Measurements from ENCODE around the gene ALDH1A3.
A peak's percentile ranks its signal among the peaks of the same experiment; 100 is the strongest.

The ALDH1A3 gene

DNA sequence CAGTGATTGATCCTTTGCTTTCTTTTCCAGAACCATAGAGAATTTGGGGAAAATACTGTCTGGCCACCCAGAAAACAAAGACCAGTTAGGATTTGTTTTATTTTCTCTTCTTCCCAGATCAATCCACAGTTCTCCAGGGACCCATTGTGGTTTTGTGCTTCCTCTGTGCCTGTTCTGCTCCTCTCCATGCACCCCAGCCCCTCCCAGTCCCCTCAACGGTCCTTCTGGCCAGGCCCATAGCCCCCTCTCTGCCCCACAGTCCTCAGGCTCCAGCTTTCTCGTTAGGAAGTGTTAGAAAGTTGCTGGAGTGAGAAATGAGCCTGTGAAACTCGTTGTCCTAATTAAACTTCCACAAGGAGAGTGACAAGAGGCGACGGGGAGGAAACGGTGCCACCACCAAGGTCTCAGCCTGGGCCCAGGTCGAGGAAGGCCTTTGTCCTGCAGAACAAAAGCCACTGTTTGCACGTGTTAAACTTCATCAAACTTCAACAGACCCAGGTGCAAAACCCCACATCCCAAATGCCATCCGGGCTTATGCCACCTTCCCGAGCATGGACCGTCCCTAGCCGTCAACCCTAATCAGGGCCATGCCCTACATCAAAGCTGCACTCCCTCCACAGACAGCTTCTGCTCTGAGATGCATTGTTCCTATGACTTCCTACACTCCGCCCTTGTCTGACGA, 18.7 kb upstream of the ALDH1A3 start:
- no peak for ATAC-seq
- TF ChIP-seq ARNTL (CRISPR knock-in tag; IDR thresholded peaks at IDR 0.05; ENCODE audit: borderline replicate concordance, low read depth) = no peak
- no peak for TF ChIP-seq GLIS3 (CRISPR knock-in tag; IDR thresholded peaks at IDR 0.05)
- TF ChIP-seq, protein P1, sequence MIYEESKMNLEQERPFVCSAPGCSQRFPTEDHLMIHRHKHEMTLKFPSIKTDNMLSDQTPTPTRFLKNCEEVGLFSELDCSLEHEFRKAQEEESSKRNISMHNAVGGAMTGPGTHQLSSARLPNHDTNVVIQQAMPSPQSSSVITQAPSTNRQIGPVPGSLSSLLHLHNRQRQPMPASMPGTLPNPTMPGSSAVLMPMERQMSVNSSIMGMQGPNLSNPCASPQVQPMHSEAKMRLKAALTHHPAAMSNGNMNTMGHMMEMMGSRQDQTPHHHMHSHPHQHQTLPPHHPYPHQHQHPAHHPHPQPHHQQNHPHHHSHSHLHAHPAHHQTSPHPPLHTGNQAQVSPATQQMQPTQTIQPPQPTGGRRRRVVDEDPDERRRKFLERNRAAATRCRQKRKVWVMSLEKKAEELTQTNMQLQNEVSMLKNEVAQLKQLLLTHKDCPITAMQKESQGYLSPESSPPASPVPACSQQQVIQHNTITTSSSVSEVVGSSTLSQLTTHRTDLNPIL (CRISPR knock-in tag; IDR thresholded peaks at IDR 0.05; ENCODE audit: low read depth) = no peak
- TF ChIP-seq RARB (CRISPR knock-in tag; IDR thresholded peaks at IDR 0.05) = no peak

DNA sequence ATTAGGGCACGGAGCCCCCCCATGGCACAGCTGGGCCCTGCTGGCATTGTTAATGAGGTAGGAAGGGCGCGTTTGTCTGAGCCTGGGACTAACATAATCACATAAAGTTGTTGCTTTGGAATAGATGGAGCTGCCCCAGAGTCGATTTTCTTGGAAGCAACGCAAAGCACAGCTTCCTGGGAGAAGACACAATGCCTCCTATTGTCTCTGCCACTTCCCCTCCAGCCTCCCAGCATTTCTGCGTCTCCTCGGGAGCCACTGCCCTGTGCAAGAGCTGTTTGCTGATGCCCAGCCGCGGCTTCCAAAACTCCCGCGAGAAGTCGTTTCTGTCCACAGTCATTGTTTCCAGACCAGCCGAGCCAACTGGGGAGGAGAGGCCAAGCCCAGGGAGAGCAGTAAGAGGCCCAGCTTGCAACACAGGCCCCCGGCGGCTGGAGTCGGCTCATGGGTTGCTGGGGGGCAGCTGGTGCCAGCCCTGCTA, 18.1 kb upstream of the ALDH1A3 start:
- TF ChIP-seq TOX (CRISPR knock-in tag; IDR thresholded peaks at IDR 0.05; ENCODE audit: borderline replicate concordance) = no peak
- TF ChIP-seq ZNF565 (CRISPR knock-in tag; conservative IDR thresholded peaks at IDR 0.05; ENCODE audit: low read depth) = no peak
- no peak for TF ChIP-seq GLIS3 (CRISPR knock-in tag; IDR thresholded peaks at IDR 0.05)
- TF ChIP-seq BACH2 (CRISPR knock-in tag; IDR thresholded peaks at IDR 0.05; ENCODE audit: borderline replicate concordance) = no peak
- no peak for TF ChIP-seq ZC3H10 (CRISPR knock-in tag; IDR thresholded peaks at IDR 0.05)
- TF ChIP-seq CSDC2 (CRISPR knock-in tag; IDR thresholded peaks at IDR 0.05) = no peak
- no peak for TF ChIP-seq SNAI2 (CRISPR knock-in tag; IDR thresholded peaks at IDR 0.05)
- no peak for TF ChIP-seq ISL1 (CRISPR knock-in tag; IDR thresholded peaks at IDR 0.05)
- no peak for TF ChIP-seq TCF4 (CRISPR knock-in tag; IDR thresholded peaks at IDR 0.05; ENCODE audit: borderline replicate concordance)
- TF ChIP-seq, protein P2, sequence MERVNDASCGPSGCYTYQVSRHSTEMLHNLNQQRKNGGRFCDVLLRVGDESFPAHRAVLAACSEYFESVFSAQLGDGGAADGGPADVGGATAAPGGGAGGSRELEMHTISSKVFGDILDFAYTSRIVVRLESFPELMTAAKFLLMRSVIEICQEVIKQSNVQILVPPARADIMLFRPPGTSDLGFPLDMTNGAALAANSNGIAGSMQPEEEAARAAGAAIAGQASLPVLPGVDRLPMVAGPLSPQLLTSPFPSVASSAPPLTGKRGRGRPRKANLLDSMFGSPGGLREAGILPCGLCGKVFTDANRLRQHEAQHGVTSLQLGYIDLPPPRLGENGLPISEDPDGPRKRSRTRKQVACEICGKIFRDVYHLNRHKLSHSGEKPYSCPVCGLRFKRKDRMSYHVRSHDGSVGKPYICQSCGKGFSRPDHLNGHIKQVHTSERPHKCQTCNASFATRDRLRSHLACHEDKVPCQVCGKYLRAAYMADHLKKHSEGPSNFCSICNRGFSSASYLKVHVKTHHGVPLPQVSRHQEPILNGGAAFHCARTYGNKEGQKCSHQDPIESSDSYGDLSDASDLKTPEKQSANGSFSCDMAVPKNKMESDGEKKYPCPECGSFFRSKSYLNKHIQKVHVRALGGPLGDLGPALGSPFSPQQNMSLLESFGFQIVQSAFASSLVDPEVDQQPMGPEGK (CRISPR knock-in tag; IDR thresholded peaks at IDR 0.05; ENCODE audit: borderline replicate concordance) = no peak
- ATAC-seq = no peak

DNA sequence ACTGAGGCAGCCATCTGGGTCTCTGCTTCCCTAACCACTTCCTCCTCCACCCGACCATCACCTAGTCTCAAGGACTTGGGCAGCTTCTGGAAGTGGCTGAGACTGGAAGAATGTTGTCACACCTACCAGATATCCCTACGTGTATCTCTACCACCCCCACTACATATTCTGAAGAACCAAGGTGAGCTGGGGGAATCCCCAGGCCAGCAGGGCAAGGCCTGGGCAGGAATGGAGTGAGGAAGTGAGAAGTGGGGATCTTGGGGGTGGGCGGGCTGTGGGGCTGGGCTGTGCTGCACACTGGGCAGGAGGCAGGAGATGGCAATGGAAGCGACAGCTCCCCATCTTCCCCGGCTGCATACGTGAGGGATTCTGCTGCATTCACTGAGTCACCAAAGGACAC, 17.5 kb upstream of the ALDH1A3 start:
- no peak for ATAC-seq
- TF ChIP-seq TCF4 (CRISPR knock-in tag; IDR thresholded peaks at IDR 0.05; ENCODE audit: borderline replicate concordance) (no peak), ZNF8 (CRISPR knock-in tag; IDR thresholded peaks at IDR 0.05) (no peak), ESRRG (CRISPR knock-in tag; IDR thresholded peaks at IDR 0.05) (no peak), PPARA (CRISPR knock-in tag; IDR thresholded peaks at IDR 0.05; ENCODE audit: borderline replicate concordance) (no peak), ZNF565 (CRISPR knock-in tag; conservative IDR thresholded peaks at IDR 0.05; ENCODE audit: low read depth) (no peak), GLIS3 (CRISPR knock-in tag; IDR thresholded peaks at IDR 0.05) (no peak), SNAI2 (CRISPR knock-in tag; IDR thresholded peaks at IDR 0.05) (no peak), CSDC2 (CRISPR knock-in tag; IDR thresholded peaks at IDR 0.05) (no peak), OSR1 (CRISPR knock-in tag; IDR thresholded peaks at IDR 0.05) (no peak)
- TF ChIP-seq, protein P3, sequence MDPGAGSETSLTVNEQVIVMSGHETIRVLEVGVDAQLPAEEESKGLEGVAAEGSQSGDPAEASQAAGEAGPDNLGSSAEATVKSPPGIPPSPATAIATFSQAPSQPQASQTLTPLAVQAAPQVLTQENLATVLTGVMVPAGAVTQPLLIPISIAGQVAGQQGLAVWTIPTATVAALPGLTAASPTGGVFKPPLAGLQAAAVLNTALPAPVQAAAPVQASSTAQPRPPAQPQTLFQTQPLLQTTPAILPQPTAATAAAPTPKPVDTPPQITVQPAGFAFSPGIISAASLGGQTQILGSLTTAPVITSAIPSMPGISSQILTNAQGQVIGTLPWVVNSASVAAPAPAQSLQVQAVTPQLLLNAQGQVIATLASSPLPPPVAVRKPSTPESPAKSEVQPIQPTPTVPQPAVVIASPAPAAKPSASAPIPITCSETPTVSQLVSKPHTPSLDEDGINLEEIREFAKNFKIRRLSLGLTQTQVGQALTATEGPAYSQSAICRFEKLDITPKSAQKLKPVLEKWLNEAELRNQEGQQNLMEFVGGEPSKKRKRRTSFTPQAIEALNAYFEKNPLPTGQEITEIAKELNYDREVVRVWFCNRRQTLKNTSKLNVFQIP (CRISPR knock-in tag; IDR thresholded peaks at IDR 0.05; ENCODE audit: borderline replicate concordance, low read depth) = no peak

DNA sequence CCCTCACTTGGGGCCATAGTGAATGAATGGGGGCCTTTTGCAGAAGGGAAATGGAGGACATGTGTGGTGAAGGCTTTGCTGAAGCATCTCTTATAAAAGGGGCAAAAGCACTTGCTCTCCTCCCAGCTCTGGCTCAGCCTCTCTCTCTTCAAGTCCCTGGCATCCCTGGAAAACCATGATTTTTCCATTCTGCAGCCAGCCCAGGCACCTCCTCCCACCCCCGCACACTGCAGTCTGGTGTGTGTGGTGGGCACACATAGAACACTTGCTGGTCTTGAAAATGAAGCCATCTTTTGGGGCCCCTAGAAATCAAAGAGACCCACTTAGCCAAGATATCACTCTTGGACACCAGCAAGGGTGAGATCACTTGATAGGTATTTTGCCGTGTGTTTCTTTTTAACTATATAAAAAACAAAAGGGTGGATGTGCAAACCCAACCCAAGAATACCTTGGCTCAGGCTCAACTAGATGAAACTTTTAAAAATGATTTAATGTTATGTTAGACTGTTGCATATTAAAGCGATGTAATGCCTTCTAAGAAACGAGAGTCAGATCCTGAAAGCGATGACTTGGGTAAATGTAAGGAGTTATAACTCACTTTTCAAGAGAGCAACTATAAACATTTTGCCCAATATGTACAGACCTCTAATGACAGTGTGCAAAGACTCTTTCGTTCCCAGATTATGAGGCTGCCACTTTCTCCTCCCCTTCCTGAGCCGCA, 16.4 kb upstream of the ALDH1A3 start:
- peak; percentile 26 for ATAC-seq
- TF ChIP-seq, protein P4, sequence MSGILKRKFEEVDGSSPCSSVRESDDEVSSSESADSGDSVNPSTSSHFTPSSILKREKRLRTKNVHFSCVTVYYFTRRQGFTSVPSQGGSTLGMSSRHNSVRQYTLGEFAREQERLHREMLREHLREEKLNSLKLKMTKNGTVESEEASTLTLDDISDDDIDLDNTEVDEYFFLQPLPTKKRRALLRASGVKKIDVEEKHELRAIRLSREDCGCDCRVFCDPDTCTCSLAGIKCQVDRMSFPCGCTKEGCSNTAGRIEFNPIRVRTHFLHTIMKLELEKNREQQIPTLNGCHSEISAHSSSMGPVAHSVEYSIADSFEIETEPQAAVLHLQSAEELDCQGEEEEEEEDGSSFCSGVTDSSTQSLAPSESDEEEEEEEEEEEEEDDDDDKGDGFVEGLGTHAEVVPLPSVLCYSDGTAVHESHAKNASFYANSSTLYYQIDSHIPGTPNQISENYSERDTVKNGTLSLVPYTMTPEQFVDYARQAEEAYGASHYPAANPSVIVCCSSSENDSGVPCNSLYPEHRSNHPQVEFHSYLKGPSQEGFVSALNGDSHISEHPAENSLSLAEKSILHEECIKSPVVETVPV (CRISPR knock-in tag; IDR thresholded peaks at IDR 0.05) = no peak

DNA sequence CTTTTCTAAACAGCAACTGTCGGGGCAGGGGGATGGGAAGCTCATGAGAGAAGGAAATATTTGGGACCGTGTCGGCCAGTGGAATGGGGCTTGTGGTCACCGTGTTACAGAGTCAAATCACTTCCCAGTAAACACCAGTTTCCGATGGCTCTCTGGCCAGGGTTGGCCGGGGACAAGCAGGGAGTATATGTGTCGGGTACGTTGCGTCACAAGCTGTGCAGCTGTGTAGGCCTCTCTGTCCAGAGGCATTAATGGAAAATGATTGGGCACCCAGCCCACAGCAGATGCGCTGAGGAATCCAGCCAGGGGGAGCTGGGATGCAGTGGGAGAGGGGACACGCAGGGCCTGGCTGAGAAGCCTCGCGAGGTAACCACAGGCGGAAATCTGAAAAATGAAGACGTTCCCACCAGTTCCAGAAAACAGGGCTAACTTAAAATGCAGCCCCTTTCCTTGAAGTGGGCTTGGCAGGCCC, 15.8 kb upstream of the ALDH1A3 start:
- ATAC-seq = no peak
- TF ChIP-seq, protein P2 (CRISPR knock-in tag; IDR thresholded peaks at IDR 0.05; ENCODE audit: borderline replicate concordance) = no peak
- TF ChIP-seq ZNF8 (CRISPR knock-in tag; IDR thresholded peaks at IDR 0.05) (no peak), ISL1 (CRISPR knock-in tag; IDR thresholded peaks at IDR 0.05) (no peak), OSR1 (CRISPR knock-in tag; IDR thresholded peaks at IDR 0.05) (no peak), ZNF70 (CRISPR knock-in tag; IDR thresholded peaks at IDR 0.05) (no peak), GLIS3 (CRISPR knock-in tag; IDR thresholded peaks at IDR 0.05) (no peak), ARNTL (CRISPR knock-in tag; IDR thresholded peaks at IDR 0.05; ENCODE audit: borderline replicate concordance, low read depth) (no peak), ZC3H10 (CRISPR knock-in tag; IDR thresholded peaks at IDR 0.05) (no peak), SNAI2 (CRISPR knock-in tag; IDR thresholded peaks at IDR 0.05) (no peak)
- TF ChIP-seq, protein P4 (CRISPR knock-in tag; IDR thresholded peaks at IDR 0.05) = no peak
- TF ChIP-seq, protein P3 (CRISPR knock-in tag; IDR thresholded peaks at IDR 0.05; ENCODE audit: borderline replicate concordance, low read depth) = no peak
